HepG2 (cell line): ENCODE data around the gene SLC1A3. TPM values are rescaled to one million over a fixed set of nuclear protein-coding genes. Genes with fewer than 3 reads are reported as not detected.

ENCODE experiments used
- ATAC-seq: fragments of 200-7000 bp; cut with Tn5 transposase; 3 replicates; pipeline ENCODE4 v1.9.1; 2020; ENCODE audit warnings: mild to moderate bottlenecking, moderate library complexity
- BruUV-seq: library from RNA; stranded (reverse); fragments of 400-500 nt; replicated peaks from 2 replicates; lab custom pipeline; 2021; lab: Mats Ljungman, UMichigan
- CTCF ChIA-PET: fragments of 300-600 bp; formaldehyde crosslinking; extraction: SDS; loops from one replicate; lab custom pipeline; 2021; ENCODE audit warnings: low total read pairs, inconsistent platforms, low intra/inter-chr PET ratio; lab: Yijun Ruan, JAX
- POLR2A ChIA-PET: fragments of 350-600 bp; sonication (Branson Sonifier 250); formaldehyde crosslinking; loops from one replicate; lab custom pipeline; 2020; ENCODE audit warnings: antibody characterized with exemption, inconsistent platforms; lab: Yijun Ruan, JAX
- DNase-seq: peaks from one replicate; pipeline ENCODE4 v3.0.0-alpha.2; 2015; ENCODE audit warnings: low spot score
- FAIRE-seq: peaks from 3 replicates; lab custom pipeline; 2011; peaks lifted over from hg19 to GRCh38; lab: Jason Lieb, UNC
- H2AFZ ChIP-seq: one replicate; pipeline ENCODE4 v1.6.1; 2011; ENCODE audit warnings: low read length, inconsistent platforms
- H3K27ac ChIP-seq: fragments of 300-600 bp; 3 replicates; pipeline ENCODE4 v1.8.0; 2011; ENCODE audit warnings: mixed run types, mild to moderate bottlenecking, mixed read lengths, low read length, inconsistent platforms; ENCODE audit not compliant: insufficient read depth; ENCODE audit errors: extremely low read length
- H3K27me3 ChIP-seq, 2 experiments: fragments of 200-600 bp in 1 of 2; 2 replicates in 1 of 2; 3 replicates in 1 of 2; pipeline versions ENCODE4 v1.6.0 to v1.8.0; 2011; ENCODE audit warnings: low read length in 2 of 2, mild to moderate bottlenecking in 2 of 2, moderate library complexity in 2 of 2, inconsistent platforms in 1 of 2; ENCODE audit not compliant: insufficient read depth in 2 of 2, control insufficient read depth in 1 of 2
- H3K36me3 ChIP-seq, 2 experiments: fragments of 200-600 bp in 1 of 2; replicated peaks in 1 of 2; 2 replicates in 1 of 2; 3 replicates in 1 of 2; pipeline versions ENCODE4 v1.5.1 to v1.8.0; 2011; ENCODE audit warnings: low read length in 2 of 2, inconsistent platforms in 1 of 2; ENCODE audit not compliant: insufficient read depth in 2 of 2, control insufficient read depth in 1 of 2
- H3K4me1 ChIP-seq: 2 replicates; pipeline ENCODE4 v1.5.1; 2012; ENCODE audit warnings: low read length, inconsistent platforms; ENCODE audit not compliant: insufficient read depth
- H3K4me2 ChIP-seq: 2 replicates; pipeline ENCODE4 v1.6.0; 2011; ENCODE audit warnings: low read depth, low read length, inconsistent platforms
- H3K4me3 ChIP-seq, 3 experiments: fragments of 200-600 bp in 1 of 3; sonication (generic), shearing (Covaris generic) in 1 of 3; replicated peaks in 1 of 3; 2 replicates each; pipeline ENCODE4 v1.5.1; 2011 to 2016; ENCODE audit warnings: low read length in 3 of 3, inconsistent platforms in 2 of 3, low read depth in 2 of 3, mild to moderate bottlenecking in 2 of 3, control low read depth in 1 of 3, mixed read lengths in 1 of 3; ENCODE audit not compliant: insufficient read depth in 1 of 3
- H3K79me2 ChIP-seq: one replicate; pipeline ENCODE4 v1.6.1; 2011; ENCODE audit warnings: low read length, inconsistent platforms; ENCODE audit not compliant: insufficient read depth
- H3K9ac ChIP-seq: 2 replicates; pipeline ENCODE4 v1.6.0; 2011; ENCODE audit warnings: mild to moderate bottlenecking, low read depth, low read length, inconsistent platforms; ENCODE audit not compliant: insufficient read depth
- H3K9me3 ChIP-seq: 2 replicates; pipeline ENCODE4 v1.5.1; 2012; ENCODE audit warnings: mild to moderate bottlenecking, low read length
- H4K20me1 ChIP-seq: 2 replicates; pipeline ENCODE4 v1.6.0; 2011; ENCODE audit warnings: inconsistent platforms, mild to moderate bottlenecking, low read length, moderate library complexity; ENCODE audit not compliant: insufficient read depth
- CEBPB ChIP-seq: IDR thresholded peaks from 2 replicates; pipeline ENCODE4 v1.6.1; 2011; ENCODE audit warnings: low read depth, low read length, improper control_type of control experiment, borderline replicate concordance
- MIER3 ChIP-seq: IDR thresholded peaks from 2 replicates; pipeline ENCODE4 v1.6.1; 2016; ENCODE audit warnings: missing compliant biosample characterization, borderline replicate concordance
- MTA3 ChIP-seq: sonication (generic); formaldehyde crosslinking; IDR thresholded peaks from 2 replicates; pipeline ENCODE4 v1.4.0; 2020; ENCODE audit warnings: missing genetic modification reagents
- NR0B2 ChIP-seq: sonication (generic); formaldehyde crosslinking; IDR thresholded peaks from 2 replicates; pipeline ENCODE4 v1.4.0; 2020; ENCODE audit warnings: mild to moderate bottlenecking, missing genetic modification reagents
- PBX3 ChIP-seq: sonication (generic); formaldehyde crosslinking; IDR thresholded peaks from 2 replicates; pipeline ENCODE4 v1.8.1; 2023; ENCODE audit warnings: missing genetic modification reagents, inconsistent platforms, borderline replicate concordance
- ZBTB26 ChIP-seq: IDR thresholded peaks from 2 replicates; pipeline ENCODE4 v1.6.1; 2016; ENCODE audit warnings: missing compliant biosample characterization, missing genetic modification reagents, borderline replicate concordance
- ZBTB7A ChIP-seq: sonication (generic); formaldehyde crosslinking; IDR thresholded peaks from 2 replicates; pipeline ENCODE4 v1.8.0; 2022; ENCODE audit warnings: mild to moderate bottlenecking, missing genetic modification reagents
- ZNF512 ChIP-seq: sonication (generic); formaldehyde crosslinking; IDR thresholded peaks from 2 replicates; pipeline ENCODE4 v1.4.0; 2020; ENCODE audit warnings: mild to moderate bottlenecking, missing genetic modification reagents
- ZNF883 ChIP-seq: sonication (generic); formaldehyde crosslinking; IDR thresholded peaks from 2 replicates; pipeline ENCODE4 v1.5.1; 2020; ENCODE audit warnings: mild to moderate bottlenecking, missing genetic modification reagents; ENCODE audit errors: not compliant biosample characterization
- ZSCAN12 ChIP-seq: sonication (generic); formaldehyde crosslinking; IDR thresholded peaks from 2 replicates; pipeline ENCODE4 v1.9.0; 2021; ENCODE audit warnings: mild to moderate bottlenecking, missing genetic modification reagents
- ZSCAN31 ChIP-seq: sonication (generic); formaldehyde crosslinking; IDR thresholded peaks from 2 replicates; pipeline ENCODE4 v1.5.0; 2020; ENCODE audit warnings: low read depth, mild to moderate bottlenecking, missing genetic modification reagents
- WGBS: methylation state at CpG from one replicate; pipeline ENCODE4 v1.1.6; 2017; ENCODE audit warnings: low lambda C conversion rate; 5-methylcytosine and 5-hydroxymethylcytosine counted together
- in situ Hi-C: cut with HindIII; loops from 2 replicates; pipeline ENCODE4 v1.10.0; 2017; ENCODE audit warnings: low pct_unique_long_range_greater_than_20kb; ENCODE audit not compliant: extremely low pct_ligation_motif_present
- intact Hi-C: fragments of 100-400 bp; cut with micrococcal nuclease; formaldehyde crosslinking; loops from one replicate; pipeline ENCODE4 v1.10.0; 2022; ENCODE audit not compliant: unreplicated experiment
- polyA plus RNA-seq, 8 experiments: library from polyadenylated mRNA; depleted of rRNA in 3 of 8; stranded (reverse) in 7 of 8; unstranded in 1 of 8; fragments of >200 nt; fragmentation: Illumina TruSeq in 4 of 8; extraction: Trizol in 4 of 8; gene quantifications; 2 replicates each; pipeline versions ENCODE4 v1.2.1 to v1.2.3, GENCODE V29; 2011 to 2016; ENCODE audit warnings: low read depth in 4 of 8, missing spikeins in 1 of 8, mixed read lengths in 1 of 8; ENCODE audit not compliant: insufficient read depth in 1 of 8
- total RNA-seq, 5 experiments: library from RNA; depleted of rRNA; stranded (reverse); fragments of >200 nt; fragmentation: Illumina TruSeq; extraction: Trizol; gene quantifications; 2 replicates each; pipeline ENCODE4 v1.2.3, GENCODE V29; 2016; ENCODE audit warnings: low read depth in 1 of 5

SLC1A3 gene
- total and polyA plus RNA-seq, 2 of the 13 experiments (the other 11 are each of a cell fraction or from before 2014, with no cell fraction given): 0.09 TPM; not detected in 1

GRCh38 chr5:36619012-36619635, 12.7 kb downstream of the SLC1A3 start:
- H3K27ac ChIP-seq: no peak overlapping the region
- FAIRE-seq: no peak
- no peaks in the 10 kb centered on the region for H4K20me1 ChIP-seq
- no peak overlapping the region for H3K9ac ChIP-seq
- H3K36me3 ChIP-seq: no peaks in the 10 kb centered on the region
- no peaks in the 10 kb centered on the region for H3K4me1 ChIP-seq
- no peak overlapping the region for H2AFZ ChIP-seq
- H3K27me3 ChIP-seq: peaks cover 0 to under 1% of the 10 kb centered on the region in 2 experiments; a peak in 1 of 5 replicates
- DNase-seq: no peak
- H3K4me2 ChIP-seq: no peak overlapping the region
- no peak overlapping the region for H3K4me3 ChIP-seq
- H3K79me2 ChIP-seq: no peaks in the 10 kb centered on the region
- no peaks in the 10 kb centered on the region for H3K9me3 ChIP-seq
- in situ Hi-C loops: no loop called here
- no TSS peak for BruUV-seq
- no peak for TF ChIP-seq MTA3 (CRISPR knock-in tag)
- no peak for TF ChIP-seq ZSCAN12 (CRISPR knock-in tag)
- no peak for TF ChIP-seq ZBTB7A
- TF ChIP-seq CEBPB: no peak
- ATAC-seq: no peak
- ChIA-PET CTCF (no interaction called here), POLR2A (no interaction called here)
- 9% methylated on average over 8 of the region's 8 CpGs for WGBS
- intact Hi-C loops: no loop called here

- no peak overlapping the region for H3K4me2 ChIP-seq
- BruUV-seq: no TSS peak
- in situ Hi-C loops: no loop called here
- POLR2A ChIA-PET: no interaction called here
- H4K20me1 ChIP-seq: no peaks in the 10 kb centered on the region
- FAIRE-seq (no peak), DNase-seq (no peak), ATAC-seq (no peak)
- H3K27me3 ChIP-seq: no peaks in the 10 kb centered on the region; a peak in 1 of 5 replicates
- no peak overlapping the region for H3K27ac ChIP-seq
- WGBS: 17% methylated on average over 6 of the region's 6 CpGs
- no peaks in the 10 kb centered on the region for H3K4me1 ChIP-seq
- no peak overlapping the region for H2AFZ ChIP-seq
- intact Hi-C loops: no loop called here
- CTCF ChIA-PET: no interaction called here
- no peaks in the 10 kb centered on the region for H3K79me2 ChIP-seq
- H3K9me3 ChIP-seq: no peaks in the 10 kb centered on the region
- no peaks in the 10 kb centered on the region for H3K36me3 ChIP-seq
- no peak overlapping the region for H3K4me3 ChIP-seq
- H3K9ac ChIP-seq: no peak overlapping the region
- TF ChIP-seq PBX3 (CRISPR knock-in tag) (no peak), ZNF883 (CRISPR knock-in tag) (no peak), ZSCAN31 (no peak), ZNF512 (no peak), MIER3 (no peak), NR0B2 (CRISPR knock-in tag) (no peak), ZBTB26 (CRISPR knock-in tag) (no peak)
These were observed 15.6 kb downstream of the SLC1A3 start for GRCh38 chr5:36621985-36622384.
